HCT116 (cell line): ENCODE data around the gene IMMP2L. TPM values are rescaled to one million over a fixed set of nuclear protein-coding genes. Genes with fewer than 3 reads are reported as not detected.

Source experiments
- ATAC-seq: fragments of 200-7000 bp; cut with Tn5 transposase; 2 replicates; pipeline ENCODE4 v1.9.1; 2020; ENCODE audit warnings: mild to moderate bottlenecking, moderate library complexity
- BruUV-seq: library from RNA; stranded (reverse); fragments of 400-500 nt; replicated peaks from 2 replicates; lab custom pipeline; 2021; lab: Mats Ljungman, UMichigan
- CTCF ChIA-PET: fragments of 300-600 bp; sonication (Branson Sonifier 250); formaldehyde crosslinking; loops from one replicate; lab custom pipeline; 2021; ENCODE audit warnings: antibody characterized with exemption; lab: Charles Lee
- POLR2A ChIA-PET: fragments of 300-600, 350-600 bp; sonication (Branson Sonifier 250); formaldehyde crosslinking; loops from one replicate; lab custom pipeline; 2021; ENCODE audit warnings: antibody characterized with exemption; lab: Charles Lee
- RAD21 ChIA-PET, 2 experiments: fragments of 300-600 bp; sonication (Branson Sonifier 250); formaldehyde crosslinking; loops; one replicate each; lab custom pipeline; 2023; ENCODE audit warnings: low total read pairs in 2 of 2; ENCODE audit not compliant: uncharacterized antibody in 2 of 2, unreplicated experiment in 2 of 2, low non-redundant PET in 1 of 2; lab: Charles Lee
- DNase-seq: peaks from one replicate; pipeline ENCODE4 v3.0.0-alpha.2; 2010; ENCODE audit warnings: low read depth, low spot score
- H2AFZ ChIP-seq: fragments of 200-600 bp; shearing (Covaris generic), sonication (generic); 2 replicates; pipeline ENCODE4 v1.6.1; 2017; ENCODE audit warnings: low read depth, mixed run types, mixed read lengths, antibody characterized with exemption, low read length; ENCODE audit not compliant: poor library complexity, severe bottlenecking
- H3K27ac ChIP-seq: 2 replicates; pipeline ENCODE4 v1.5.1; 2012; ENCODE audit warnings: low read depth, low read length
- H3K27me3 ChIP-seq: fragments of 200-600 bp; sonication (generic); 2 replicates; pipeline ENCODE4 v1.6.1; 2016; ENCODE audit warnings: mixed run types, low read length, mixed read lengths; ENCODE audit not compliant: insufficient read depth
- H3K36me3 ChIP-seq, 2 experiments: fragments of 200-500 bp in 1 of 2; fragments of 200-600 bp in 1 of 2; sonication (Bioruptor generic) in 1 of 2; sonication (generic) in 1 of 2; 2 replicates each; pipeline versions ENCODE4 v1.5.1 to v1.6.1; 2014 to 2016; ENCODE audit warnings: low read length in 2 of 2, inconsistent platforms in 1 of 2, mixed read lengths in 1 of 2, mixed run types in 1 of 2; ENCODE audit not compliant: insufficient read depth in 2 of 2, control insufficient read depth in 1 of 2
- H3K4me1 ChIP-seq, 2 experiments: fragments of 200-600 bp in 1 of 2; sonication (generic) in 1 of 2; 2 replicates each; pipeline versions ENCODE4 v1.5.1 to v1.6.1; 2012 to 2017; ENCODE audit warnings: low read length in 2 of 2, inconsistent platforms in 1 of 2, mild to moderate bottlenecking in 1 of 2, mixed read lengths in 1 of 2, mixed run types in 1 of 2, moderate library complexity in 1 of 2; ENCODE audit not compliant: insufficient read depth in 2 of 2, control insufficient read depth in 1 of 2
- H3K4me2 ChIP-seq: fragments of 200-600 bp; sonication (generic); 2 replicates; pipeline ENCODE4 v1.6.1; 2017; ENCODE audit warnings: mixed run types, low read length, mixed read lengths
- H3K4me3 ChIP-seq, 2 experiments: fragments of 200-600 bp in 1 of 2; sonication (generic) in 1 of 2; replicated peaks in 1 of 2; 2 replicates each; pipeline ENCODE4 v1.5.1; 2011 to 2016; ENCODE audit warnings: low read length in 2 of 2, control low read depth in 1 of 2, low read depth in 1 of 2, mild to moderate bottlenecking in 1 of 2, mixed read lengths in 1 of 2, mixed run types in 1 of 2
- H3K79me2 ChIP-seq: fragments of 200-600 bp; sonication (generic); 2 replicates; pipeline ENCODE4 v1.6.1; 2017; ENCODE audit warnings: mild to moderate bottlenecking, mixed run types, low read length, moderate library complexity, mixed read lengths; ENCODE audit not compliant: insufficient read depth
- H3K9ac ChIP-seq: fragments of 200-600 bp; sonication (generic); 2 replicates; pipeline ENCODE4 v1.6.1; 2016; ENCODE audit warnings: low read length, mixed read lengths
- H3K9me2 ChIP-seq: fragments of 200-600 bp; sonication (generic), shearing (Covaris generic); 2 replicates; pipeline ENCODE4 v1.6.1; 2017; ENCODE audit warnings: mixed run types, mild to moderate bottlenecking, moderate library complexity; ENCODE audit not compliant: insufficient read depth
- H3K9me3 ChIP-seq, 2 experiments: fragments of 200-500 bp in 1 of 2; fragments of 200-600 bp in 1 of 2; sonication (Bioruptor generic) in 1 of 2; sonication (generic) in 1 of 2; 2 replicates each; pipeline ENCODE4 v1.6.1; 2014 to 2017; ENCODE audit warnings: low read length in 2 of 2, mixed read lengths in 2 of 2, inconsistent platforms in 1 of 2, low read depth in 1 of 2, mild to moderate bottlenecking in 1 of 2, mixed run types in 1 of 2, moderate library complexity in 1 of 2; ENCODE audit not compliant: control insufficient read depth in 1 of 2, insufficient read depth in 1 of 2
- H4K20me1 ChIP-seq: fragments of 200-600 bp; sonication (generic), shearing (Covaris generic); 2 replicates; pipeline ENCODE4 v1.6.1; 2017; ENCODE audit warnings: mixed run types, mild to moderate bottlenecking, moderate library complexity; ENCODE audit not compliant: insufficient read depth
- ATF3 ChIP-seq: IDR thresholded peaks from 2 replicates; pipeline ENCODE4 v1.6.1; 2012
- CEBPB ChIP-seq: IDR thresholded peaks from 2 replicates; pipeline ENCODE4 v1.6.1; 2012; ENCODE audit warnings: low read depth
- EGR1 ChIP-seq: IDR thresholded peaks from 2 replicates; pipeline ENCODE4 v1.6.1; 2012; ENCODE audit warnings: low read depth
- FOSL1 ChIP-seq: IDR thresholded peaks from 2 replicates; pipeline ENCODE4 v1.6.1; 2012; ENCODE audit warnings: low read depth
- POLR2AphosphoS5 ChIP-seq: IDR thresholded peaks from 2 replicates; pipeline ENCODE4 v1.6.1; 2011; ENCODE audit warnings: mild to moderate bottlenecking, low read depth, low read length, moderate library complexity
- SP1 ChIP-seq: IDR thresholded peaks from 2 replicates; pipeline ENCODE4 v1.6.1; 2012; ENCODE audit warnings: low read depth
- TCF7L2 ChIP-seq: IDR thresholded peaks from 2 replicates; pipeline ENCODE4 v1.7.0; 2011; ENCODE audit warnings: borderline replicate concordance, inconsistent platforms; ENCODE audit not compliant: insufficient read depth, insufficient read length; ENCODE audit errors: extremely low read depth
- ZFX ChIP-seq: fragments of 450-650 bp; IDR thresholded peaks from 2 replicates; pipeline ENCODE4 v1.6.1; 2017
- ZNF274 ChIP-seq: fragments of 200-500 bp; sonication (Bioruptor generic); IDR thresholded peaks from 2 replicates; pipeline ENCODE4 v1.6.1; 2014; ENCODE audit warnings: mild to moderate bottlenecking, low read depth, low read length, inconsistent platforms
- intact Hi-C: fragments of 100-400 bp; cut with micrococcal nuclease; formaldehyde crosslinking; loops from 2 replicates; pipeline ENCODE4 v1.10.0; 2022
- total RNA-seq: library from RNA; stranded (reverse); gene quantifications from one replicate; pipeline ENCODE4 v1.2.1, GENCODE V29; 2021; ENCODE audit not compliant: unreplicated experiment
- TF ChIP-seq, protein P1 (sequence below): IDR thresholded peaks from 2 replicates; pipeline ENCODE4 v1.6.1; 2011; ENCODE audit warnings: mild to moderate bottlenecking, low read length, moderate library complexity; ENCODE audit not compliant: insufficient replicate concordance; ENCODE audit errors: extremely low read depth

The IMMP2L gene
- total RNA-seq, 1 experiment from 2014 or later, result 21.1 TPM

DNA sequence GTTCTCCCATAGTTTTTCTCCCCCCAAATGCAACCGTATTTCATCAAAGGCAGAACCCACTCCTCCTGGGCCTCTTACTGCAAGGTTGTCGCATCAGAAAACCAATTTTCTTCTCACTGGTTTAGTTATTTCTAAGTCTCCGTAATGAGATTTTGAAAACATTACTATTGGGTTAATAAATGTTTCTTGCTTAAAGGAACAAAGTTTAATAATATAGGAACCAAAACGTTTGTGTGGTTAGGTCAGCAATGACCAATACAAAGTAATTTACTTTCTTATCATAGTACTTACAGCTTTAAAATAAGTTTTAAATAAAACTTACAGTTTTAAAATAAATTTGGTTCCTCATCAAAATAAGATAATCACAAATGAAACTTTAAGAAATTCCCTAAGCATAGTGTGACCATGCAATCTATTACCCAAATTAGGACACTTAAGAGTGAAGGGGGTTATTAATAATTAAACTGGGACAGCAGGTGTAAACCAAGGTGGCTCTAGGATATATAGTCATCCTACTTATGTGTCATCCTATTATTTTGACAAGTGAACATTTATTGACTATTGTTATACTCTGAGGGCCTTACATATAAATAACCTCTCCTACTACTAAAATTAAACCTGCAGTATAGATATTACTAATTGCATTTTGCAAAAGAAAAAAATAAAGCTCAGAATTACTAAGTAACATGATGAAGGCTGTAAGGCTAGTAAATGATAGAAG, 886.7 kb downstream of the IMMP2L start:
- BruUV-seq, result no TSS peak
- no peaks in the 10 kb centered on the region for H3K9me2 ChIP-seq
- no peaks in the 10 kb centered on the region for H3K36me3 ChIP-seq
- ATAC-seq (no peak), DNase-seq (no peak)
- ChIA-PET POLR2A (no interaction called here), RAD21 (no interaction called here), CTCF (no interaction called here)
- no peak overlapping the region for H3K27ac ChIP-seq
- TF ChIP-seq TCF7L2, result no peak
- no peak for TF ChIP-seq CEBPB
- TF ChIP-seq FOSL1, result no peak
- no peak for TF ChIP-seq ATF3
- TF ChIP-seq POLR2AphosphoS5, result no peak
- TF ChIP-seq EGR1, result no peak
- H3K9ac ChIP-seq, result no peak overlapping the region
- H3K4me2 ChIP-seq, result no peak overlapping the region
- no peaks in the 10 kb centered on the region for H3K9me3 ChIP-seq
- intact Hi-C loops, result no loop called here
- no peaks in the 10 kb centered on the region for H3K4me1 ChIP-seq
- H3K27me3 ChIP-seq, result no peaks in the 10 kb centered on the region
- H2AFZ ChIP-seq, result no peak overlapping the region
- H4K20me1 ChIP-seq, result no peaks in the 10 kb centered on the region
- H3K4me3 ChIP-seq, result no peak overlapping the region
- no peaks in the 10 kb centered on the region for H3K79me2 ChIP-seq

DNA sequence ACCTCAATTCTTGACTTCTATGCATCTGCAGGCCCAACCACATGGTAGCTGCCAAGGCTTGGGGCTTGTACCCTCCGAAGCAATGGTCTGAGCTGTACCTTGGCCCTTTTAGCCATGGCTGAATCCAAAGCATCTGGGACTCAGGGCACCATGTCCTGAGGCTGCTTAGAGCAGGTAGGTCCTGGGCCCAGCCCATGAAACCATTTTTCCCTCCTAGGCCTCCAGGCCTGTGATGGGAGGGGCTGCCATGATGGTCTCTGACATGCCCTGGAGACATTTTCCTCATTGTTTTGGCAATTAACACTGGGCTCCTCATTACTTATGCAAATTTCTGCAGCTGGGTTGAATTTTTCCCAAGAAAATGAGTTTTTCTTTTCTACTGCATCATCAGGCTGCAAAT, 889.1 kb downstream of the IMMP2L start:
- DNase-seq (no peak), ATAC-seq (no peak)
- CTCF ChIA-PET, result no interaction called here
- H3K4me2 ChIP-seq, result no peak overlapping the region
- POLR2A ChIA-PET, result no interaction called here
- H3K4me1 ChIP-seq, result no peaks in the 10 kb centered on the region
- no peaks in the 10 kb centered on the region for H4K20me1 ChIP-seq
- no peaks in the 10 kb centered on the region for H3K9me3 ChIP-seq
- TF ChIP-seq ZFX (no peak), SP1 (no peak), ZNF274 (no peak), TCF7L2 (no peak), POLR2AphosphoS5 (no peak), ATF3 (no peak)
- TF ChIP-seq, protein P1, sequence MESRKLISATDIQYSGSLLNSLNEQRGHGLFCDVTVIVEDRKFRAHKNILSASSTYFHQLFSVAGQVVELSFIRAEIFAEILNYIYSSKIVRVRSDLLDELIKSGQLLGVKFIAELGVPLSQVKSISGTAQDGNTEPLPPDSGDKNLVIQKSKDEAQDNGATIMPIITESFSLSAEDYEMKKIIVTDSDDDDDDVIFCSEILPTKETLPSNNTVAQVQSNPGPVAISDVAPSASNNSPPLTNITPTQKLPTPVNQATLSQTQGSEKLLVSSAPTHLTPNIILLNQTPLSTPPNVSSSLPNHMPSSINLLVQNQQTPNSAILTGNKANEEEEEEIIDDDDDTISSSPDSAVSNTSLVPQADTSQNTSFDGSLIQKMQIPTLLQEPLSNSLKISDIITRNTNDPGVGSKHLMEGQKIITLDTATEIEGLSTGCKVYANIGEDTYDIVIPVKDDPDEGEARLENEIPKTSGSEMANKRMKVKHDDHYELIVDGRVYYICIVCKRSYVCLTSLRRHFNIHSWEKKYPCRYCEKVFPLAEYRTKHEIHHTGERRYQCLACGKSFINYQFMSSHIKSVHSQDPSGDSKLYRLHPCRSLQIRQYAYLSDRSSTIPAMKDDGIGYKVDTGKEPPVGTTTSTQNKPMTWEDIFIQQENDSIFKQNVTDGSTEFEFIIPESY, result no peak
- intact Hi-C loops, result no loop called here
- no TSS peak for BruUV-seq
- H3K9ac ChIP-seq, result no peak overlapping the region
- no peak overlapping the region for H3K27ac ChIP-seq
- no peaks in the 10 kb centered on the region for H3K79me2 ChIP-seq
- no peak overlapping the region for H2AFZ ChIP-seq
- RAD21 ChIA-PET, result no interaction called here
- H3K27me3 ChIP-seq, result no peaks in the 10 kb centered on the region
- H3K4me3 ChIP-seq, result no peak overlapping the region
- no peaks in the 10 kb centered on the region for H3K36me3 ChIP-seq
- no peaks in the 10 kb centered on the region for H3K9me2 ChIP-seq
